Thymus (tissue), 11 donors: Measurements from ENCODE around the gene RTN4IP1. TPM values are rescaled to one million over a fixed set of nuclear protein-coding genes. Genes with fewer than 3 reads are reported as not detected.

Experiments used
- DNase-seq, 9 donors: peaks; one replicate each; pipeline ENCODE4 v3.0.0-alpha.2; 2013; ENCODE audit warnings: low spot score in 9 of 9, low read depth in 6 of 9, missing footprints in 1 of 9
- H3K27ac ChIP-seq, 2 donors: one replicate each; pipeline ENCODE4 v1.5.1; 2013; ENCODE audit warnings: control low read depth in 1 of 2, low read depth in 1 of 2, low read length in 1 of 2, mild to moderate bottlenecking in 1 of 2, moderate library complexity in 1 of 2
- H3K27me3 ChIP-seq, 2 donors: one replicate each; pipeline ENCODE4 v1.5.1; 2013; ENCODE audit warnings: low read length in 1 of 2; ENCODE audit not compliant: control insufficient read depth in 2 of 2, insufficient read depth in 1 of 2
- H3K36me3 ChIP-seq, 2 donors: one replicate each; pipeline ENCODE4 v1.5.1; 2013; ENCODE audit warnings: low read length in 1 of 2, mild to moderate bottlenecking in 1 of 2, moderate library complexity in 1 of 2; ENCODE audit not compliant: control insufficient read depth in 2 of 2, insufficient read depth in 2 of 2
- H3K4me1 ChIP-seq, 2 donors: one replicate each; pipeline ENCODE4 v1.5.1; 2013; ENCODE audit warnings: low read length in 2 of 2; ENCODE audit not compliant: control insufficient read depth in 2 of 2, insufficient read depth in 2 of 2
- H3K4me3 ChIP-seq, 2 donors: one replicate each; pipeline ENCODE4 v1.5.1; 2013; ENCODE audit warnings: low read length in 2 of 2, control low read depth in 1 of 2, mild to moderate bottlenecking in 1 of 2
- H3K9me3 ChIP-seq, 2 donors: one replicate each; pipeline ENCODE4 v1.5.1; 2013; ENCODE audit warnings: low read length in 1 of 2, mild to moderate bottlenecking in 1 of 2; ENCODE audit not compliant: control insufficient read depth in 2 of 2, insufficient read depth in 1 of 2
- WGBS: extraction: QIAGEN DNeasy Blood & Tissue Kit; methylation state at CpG from one replicate; pipeline ENCODE4 v1.1.7; 2013; 5-methylcytosine and 5-hydroxymethylcytosine counted together
- polyA plus RNA-seq: library from polyadenylated mRNA; stranded (reverse); fragments of 200-250 nt; gene quantifications from one replicate; pipeline ENCODE4 v1.2.3, GENCODE V29; 2013
- total RNA-seq: library from RNA; stranded (reverse); fragments of 120-200 nt; gene quantifications from one replicate; pipeline ENCODE4 v1.2.4, GENCODE V29; 2013
- donor health status: healthy.

Gene RTN4IP1
- total and polyA plus RNA-seq, 2 donors: 5.4 to 6.4 TPM

GRCh38 chr6:106527979-106528378 is 101.3 kb downstream of the RTN4IP1 start:
- WGBS: 95% methylated on average over 3 of the region's 3 CpGs
- Histone ChIP-seq H3K4me3 (no peak overlapping the region), H3K36me3 (peaks cover 0 to 11% of the 10 kb centered on the region in 2 donors), H3K27me3 (no peaks in the 10 kb centered on the region), H3K4me1 (peaks cover 0 to 7% of the 10 kb centered on the region in 2 donors), H3K27ac (no peak overlapping the region), H3K9me3 (no peaks in the 10 kb centered on the region)
- DNase-seq: no peak

GRCh38 chr6:106527117-106527516 is 102.2 kb downstream of the RTN4IP1 start:
- peaks cover 0 to 10% of the 10 kb centered on the region in 2 donors for H3K4me1 ChIP-seq
- H3K9me3 ChIP-seq: no peaks in the 10 kb centered on the region
- H3K4me3 ChIP-seq: no peak overlapping the region
- peaks cover 0 to 9% of the 10 kb centered on the region in 2 donors for H3K36me3 ChIP-seq
- H3K27me3 ChIP-seq: no peaks in the 10 kb centered on the region
- no peak overlapping the region for H3K27ac ChIP-seq
- DNase-seq: no peak
- over 99% methylated on average over 2 of the region's 2 CpGs for WGBS

DNA sequence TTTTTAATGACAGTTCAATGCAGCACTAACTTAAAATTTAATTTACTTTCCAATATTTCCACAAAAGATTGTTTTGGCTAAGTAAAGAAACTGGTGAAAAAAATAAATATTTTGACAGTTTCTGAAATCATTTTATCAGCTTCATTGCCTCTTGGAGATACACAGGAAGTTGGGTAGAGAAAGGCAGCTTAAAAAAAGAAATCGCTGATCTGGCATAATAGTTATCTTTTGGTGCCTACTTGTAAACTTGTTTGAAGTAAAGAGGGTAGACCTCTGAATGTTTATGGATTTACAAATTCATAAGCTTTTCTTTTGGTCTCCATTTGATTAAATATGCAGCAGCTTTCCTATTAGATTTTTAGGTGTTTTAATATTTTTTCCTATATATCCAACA is 103.4 kb downstream of the RTN4IP1 start:
- peak overlapping the region in 1 of 2 donors; percentile 80 for H3K27ac ChIP-seq
- peak in 2 of 9 donors; percentile 42 to 68 for DNase-seq
- 27% methylated on average over 1 of the region's 1 CpG for WGBS
- no peaks in the 10 kb centered on the region for H3K9me3 ChIP-seq
- H3K4me1 ChIP-seq: peaks cover 0 to 18% of the 10 kb centered on the region in 2 donors
- peaks cover 0 to 9% of the 10 kb centered on the region in 2 donors for H3K36me3 ChIP-seq
- no peak overlapping the region for H3K4me3 ChIP-seq
- H3K27me3 ChIP-seq: no peaks in the 10 kb centered on the region

DNA sequence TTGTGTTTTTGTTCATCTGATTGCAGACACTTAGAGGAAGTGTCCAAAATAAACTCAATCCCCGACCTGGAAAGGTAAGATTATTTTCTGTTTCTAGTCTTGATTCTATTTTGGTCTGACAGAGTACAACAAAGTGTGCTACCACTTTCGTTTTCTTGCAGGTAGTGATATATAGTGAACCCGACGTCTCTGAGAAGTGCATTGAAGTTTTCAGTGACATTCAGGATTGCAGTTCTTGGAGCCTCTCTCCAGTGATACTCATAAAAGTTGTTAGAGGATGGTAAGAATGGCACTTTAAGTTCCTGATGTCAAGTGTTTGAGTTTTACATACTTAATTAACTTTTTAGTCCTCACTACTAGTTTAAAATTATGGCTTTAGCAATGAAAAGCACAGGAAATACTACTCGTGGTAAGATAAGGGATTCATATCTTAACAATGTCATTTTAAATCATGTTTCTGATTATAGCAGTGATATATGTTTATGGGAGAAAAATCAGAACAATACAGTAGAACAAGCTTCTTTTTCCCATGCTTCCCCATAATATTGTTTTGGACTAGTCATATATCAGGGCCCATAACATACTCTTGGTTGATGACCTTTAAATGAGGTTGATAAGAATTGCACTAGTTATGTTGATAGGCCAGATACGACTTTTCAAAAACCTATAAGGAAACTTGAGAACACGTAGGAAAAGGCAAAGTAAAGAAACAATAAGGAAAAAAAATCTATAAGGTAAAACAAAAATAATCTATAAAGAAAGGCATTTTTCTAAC is 104.0 kb downstream of the RTN4IP1 start:
- peaks cover 0 to 9% of the 10 kb centered on the region in 2 donors for H3K36me3 ChIP-seq
- 21% methylated on average over 7 of the region's 7 CpGs for WGBS
- no peaks in the 10 kb centered on the region for H3K9me3 ChIP-seq
- H3K27ac ChIP-seq: peak overlapping the region; percentile 76 to 80
- peaks cover 4 to 24% of the 10 kb centered on the region in 2 donors for H3K4me1 ChIP-seq
- no peaks in the 10 kb centered on the region for H3K27me3 ChIP-seq
- peak in 5 of 9 donors; percentile 52 to 83 (median 66) for DNase-seq
- peak overlapping the region; percentile 25 to 56 for H3K4me3 ChIP-seq

GRCh38 chr6:106522562-106523250 is 106.6 kb downstream of the RTN4IP1 start:
- Histone ChIP-seq H3K27ac (peak overlapping the region in 1 of 2 donors; percentile 34), H3K4me3 (peak overlapping the region in 1 of 2 donors; percentile 49), H3K27me3 (no peaks in the 10 kb centered on the region), H3K36me3 (no peaks in the 10 kb centered on the region), H3K4me1 (peaks cover 17 to 44% of the 10 kb centered on the region in 2 donors), H3K9me3 (no peaks in the 10 kb centered on the region)
- peak in 1 of 9 donors; percentile 18 for DNase-seq
- WGBS: 88% methylated on average over 6 of the region's 6 CpGs

Other genes starting within 250 kb of the RTN4IP1 start
- 12.3 TPM for gene QRSL1, start 80 bp upstream of the RTN4IP1 start, total RNA-seq
- 9.4 TPM for gene QRSL1, start 80 bp upstream of the RTN4IP1 start, polyA plus RNA-seq